GM18951 (cell line): Measurements from ENCODE around the gene XPNPEP1.

Source experiments
- POLR2A ChIP-seq: IDR thresholded peaks from 4 replicates; pipeline ENCODE4 v1.6.1; 2011; ENCODE audit warnings: mild to moderate bottlenecking; ENCODE audit not compliant: insufficient read length, insufficient read depth; ENCODE audit errors: extremely low read depth
- in situ Hi-C: fragments of 300-500 bp; cut with MboI; formaldehyde crosslinking; loops from one replicate; pipeline ENCODE4 v1.12.0; 2022; ENCODE audit warnings: low sequenced_read_pairs, mixed read lengths, inconsistent platforms; ENCODE audit not compliant: unreplicated experiment

The XPNPEP1 gene

GRCh38 chr10:109940117-109940516, 16.8 kb upstream of the XPNPEP1 start:
- TF ChIP-seq POLR2A, result no peak
- in situ Hi-C loops, result no loop called here

- in situ Hi-C loops, result no loop called here
- no peak for TF ChIP-seq POLR2A
These were observed 16.1 kb upstream of the XPNPEP1 start for GRCh38 chr10:109939315-109939961.

- no peak for TF ChIP-seq POLR2A
- in situ Hi-C loops, result no loop called here
These were observed 14.3 kb upstream of the XPNPEP1 start for GRCh38 chr10:109937460-109938065.

- in situ Hi-C loops, result no loop called here
- TF ChIP-seq POLR2A, result no peak
These were observed 11.9 kb upstream of the XPNPEP1 start for GRCh38 chr10:109934958-109935793.

DNA sequence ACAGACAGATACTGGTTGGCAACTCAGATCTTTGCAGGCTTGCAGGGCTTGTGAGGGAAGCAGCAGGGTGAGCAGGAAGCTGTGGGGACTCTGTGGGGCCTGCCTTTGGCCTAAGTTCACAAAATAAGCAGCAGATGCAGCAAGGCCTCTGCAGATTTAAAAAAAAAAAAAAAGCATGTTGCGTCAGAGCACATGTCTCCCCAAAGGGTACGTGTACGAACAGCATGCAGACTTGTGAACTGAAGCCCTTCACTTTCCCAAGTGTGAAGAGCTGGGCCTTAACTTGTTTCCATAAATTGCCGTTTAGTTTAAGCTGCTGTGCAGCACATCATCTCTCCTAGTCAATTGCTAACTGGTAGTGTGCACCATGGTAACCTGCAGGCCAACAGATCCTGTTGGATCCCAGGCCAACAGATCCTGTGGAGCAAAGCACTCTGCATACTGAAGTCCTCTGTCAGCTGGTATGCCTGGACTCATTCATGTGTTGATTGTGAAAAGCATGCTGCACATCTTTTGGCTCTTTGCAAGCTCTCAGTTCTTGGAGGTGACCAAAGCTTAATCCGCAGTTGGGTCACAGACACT, 10.8 kb upstream of the XPNPEP1 start:
- in situ Hi-C loops, result no loop called here
- TF ChIP-seq POLR2A, result no peak

GRCh38 chr10:109932968-109933367, 9.7 kb upstream of the XPNPEP1 start:
- in situ Hi-C loops, result no loop called here
- no peak for TF ChIP-seq POLR2A

DNA sequence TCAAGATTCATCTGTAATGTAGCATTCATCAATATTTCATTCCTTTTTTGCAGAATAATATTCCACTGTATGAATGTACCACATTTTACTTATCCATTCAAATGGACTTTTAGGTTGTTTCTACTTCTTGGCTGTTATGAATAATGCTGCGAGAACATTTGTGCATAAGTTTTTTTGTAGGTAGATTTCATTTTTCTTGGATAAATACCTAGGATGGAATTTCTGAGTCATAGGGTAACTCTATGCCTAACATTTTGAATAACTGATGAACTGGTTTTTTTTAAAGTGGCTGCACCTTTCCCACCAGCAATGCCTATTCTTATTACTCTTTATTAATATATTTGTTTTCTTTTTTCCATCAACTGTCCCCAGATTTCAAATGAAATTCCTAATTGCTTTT, 9.1 kb upstream of the XPNPEP1 start:
- no peak for TF ChIP-seq POLR2A
- in situ Hi-C loops, result no loop called here

GRCh38 chr10:109931163-109931562, 7.9 kb upstream of the XPNPEP1 start:
- in situ Hi-C loops, result no loop called here
- no peak for TF ChIP-seq POLR2A

DNA sequence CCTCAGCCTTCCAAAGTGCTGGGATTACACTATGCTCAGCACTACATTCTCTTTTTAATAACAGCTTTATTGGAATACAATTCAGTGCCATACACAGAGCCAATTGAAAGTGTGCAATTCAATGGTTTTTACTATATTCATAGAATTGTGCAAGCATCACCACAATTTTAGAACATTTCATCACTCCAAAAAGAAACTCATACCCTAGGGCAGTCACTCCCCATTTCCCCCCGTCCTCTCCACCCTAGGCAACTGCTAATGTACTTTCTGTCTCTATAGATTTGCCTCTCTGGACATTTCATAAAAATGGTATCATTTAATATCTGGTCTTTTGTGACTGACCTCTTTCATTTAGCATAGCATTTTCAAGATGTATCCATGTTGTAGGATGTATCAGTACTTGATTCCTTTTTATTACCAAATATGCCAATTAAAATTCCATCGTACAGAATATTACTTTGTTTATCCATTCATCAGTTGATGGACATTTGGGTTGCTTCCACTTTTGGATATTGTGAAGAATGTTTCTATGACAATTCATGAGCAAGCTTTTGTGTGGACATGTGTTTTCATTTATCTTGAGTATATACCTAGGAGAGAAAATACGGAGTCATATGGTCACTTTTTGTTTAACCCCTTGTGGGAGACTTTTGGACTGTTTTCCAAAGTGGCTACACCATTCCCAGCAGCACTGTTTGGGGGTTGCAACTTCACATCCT, 6.3 kb upstream of the XPNPEP1 start:
- in situ Hi-C loops, result no loop called here
- no peak for TF ChIP-seq POLR2A

DNA sequence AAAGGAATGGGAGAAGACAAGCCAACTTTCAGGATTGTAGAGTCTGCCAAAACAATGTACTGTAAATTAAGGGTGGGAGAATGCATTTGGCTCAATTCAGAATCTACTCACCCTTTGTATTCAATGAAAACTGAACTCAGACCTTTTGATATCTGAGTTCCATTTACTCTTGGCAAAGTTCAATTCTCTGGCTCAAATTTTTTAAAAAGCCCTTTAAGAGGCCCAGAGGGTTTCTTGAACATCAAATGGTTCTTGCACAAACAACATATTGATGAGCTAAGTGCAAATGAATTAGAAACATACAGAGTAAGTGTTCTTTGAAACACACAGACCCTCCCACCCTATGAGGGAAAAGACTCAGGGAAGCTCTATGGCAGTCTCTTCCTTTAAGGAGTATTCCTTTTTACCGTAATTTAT, 5.2 kb upstream of the XPNPEP1 start:
- in situ Hi-C loops, result no loop called here

GRCh38 chr10:109926825-109927224, 3.5 kb upstream of the XPNPEP1 start:
- in situ Hi-C loops, result no loop called here
- no peak for TF ChIP-seq POLR2A

More for the DNA sequence above, 5.2 kb upstream of the XPNPEP1 start:
- no peak for TF ChIP-seq POLR2A

GRCh38 chr10:109926061-109926745, 2.9 kb upstream of the XPNPEP1 start:
- TF ChIP-seq POLR2A, result no peak
- in situ Hi-C loops, result no loop called here
